Activated T-helper 17 cell treated with anti-CD3 and anti-CD28 coated beads, Interleukin-2, amount 50 U/mL, for 72 hours (primary cell): ENCODE results near the gene RAI14. TPM values are rescaled to one million over a fixed set of nuclear protein-coding genes. Genes with fewer than 3 reads are reported as not detected.

Experiments
- ATAC-seq: fragments of 150-1000 bp; cut with Tn5 transposase; replicated peaks from 2 replicates; pipeline ENCODE4 v1.10.0; 2021; ENCODE audit warnings: mild to moderate bottlenecking, moderate library complexity
- H3K27ac Mint-ChIP-seq: one replicate; pipeline ENCODE4 v1.8.0; 2022; ENCODE audit warnings: mixed read lengths
- H3K27me3 Mint-ChIP-seq: one replicate; pipeline ENCODE4 v1.8.0; 2022; ENCODE audit warnings: mixed read lengths
- H3K36me3 Mint-ChIP-seq: one replicate; pipeline ENCODE4 v1.8.0; 2022; ENCODE audit warnings: low read depth, mild to moderate bottlenecking, mixed read lengths
- H3K4me1 Mint-ChIP-seq: one replicate; pipeline ENCODE4 v1.8.0; 2022; ENCODE audit warnings: mixed read lengths
- H3K4me3 Mint-ChIP-seq: one replicate; pipeline ENCODE4 v1.8.0; 2022; ENCODE audit warnings: mild to moderate bottlenecking, mixed read lengths
- H3K9me3 Mint-ChIP-seq: one replicate; pipeline ENCODE4 v1.8.0; 2022; ENCODE audit warnings: mixed read lengths
- total RNA-seq, 2 donors: library from RNA; stranded (reverse); gene quantifications; one replicate each; pipeline ENCODE4 v1.2.3, GENCODE V29; 2022

Gene RAI14
- total RNA-seq, 2 donors from 2014 or later, result 0.41 to 3.3 TPM

DNA sequence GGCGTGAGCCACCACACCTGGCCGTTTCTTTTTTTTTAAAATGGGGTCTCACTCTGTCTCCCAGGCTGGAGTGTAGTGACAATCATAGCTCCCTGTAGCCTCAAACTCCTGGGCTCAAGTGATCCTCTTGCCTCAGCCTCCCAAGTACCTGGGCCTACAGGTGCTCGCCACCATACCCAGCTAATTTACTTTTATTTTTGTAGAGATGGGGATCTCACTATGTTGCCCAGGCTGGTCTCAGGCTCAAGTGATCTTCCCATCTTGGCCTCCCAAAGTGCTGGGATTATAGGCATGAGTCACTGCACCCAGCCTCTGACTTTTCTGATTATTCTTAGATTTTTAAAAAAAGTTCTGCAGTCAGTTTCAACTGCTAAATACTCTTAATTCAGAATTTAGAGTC is 21.3 kb downstream of the RAI14 start:
- Mint-ChIP-seq H3K4me3 (no peak overlapping the region), H3K4me1 (no peaks in the 10 kb centered on the region), H3K27ac (no peak overlapping the region), H3K9me3 (no peaks in the 10 kb centered on the region), H3K27me3 (no peaks in the 10 kb centered on the region), H3K36me3 (no peaks in the 10 kb centered on the region)
- no peak for ATAC-seq

DNA sequence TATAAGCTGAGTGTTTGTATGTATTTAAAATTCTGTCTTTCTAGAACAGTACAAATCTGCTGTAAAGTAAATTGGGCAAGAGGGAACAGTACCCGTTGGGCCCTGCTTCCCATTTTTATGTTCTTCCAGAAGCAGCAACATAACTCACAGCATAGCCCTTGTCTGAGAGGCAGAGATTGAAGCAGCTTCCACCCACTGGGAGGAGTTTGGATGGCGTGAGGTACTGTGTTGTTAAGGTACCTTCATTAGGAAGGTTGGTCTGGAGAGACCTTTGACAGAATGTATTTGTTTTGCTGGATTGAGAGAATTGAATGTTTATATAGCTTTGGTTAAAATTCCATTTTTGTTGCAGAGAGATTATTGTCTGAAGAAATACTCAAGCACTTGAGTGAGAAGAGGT is 24.8 kb downstream of the RAI14 start:
- H3K4me1 Mint-ChIP-seq, result no peaks in the 10 kb centered on the region
- no peak for ATAC-seq
- H3K27me3 Mint-ChIP-seq, result peaks cover 3% of the 10 kb centered on the region
- H3K9me3 Mint-ChIP-seq, result no peaks in the 10 kb centered on the region
- H3K4me3 Mint-ChIP-seq, result no peak overlapping the region
- no peak overlapping the region for H3K27ac Mint-ChIP-seq
- H3K36me3 Mint-ChIP-seq, result no peaks in the 10 kb centered on the region

DNA sequence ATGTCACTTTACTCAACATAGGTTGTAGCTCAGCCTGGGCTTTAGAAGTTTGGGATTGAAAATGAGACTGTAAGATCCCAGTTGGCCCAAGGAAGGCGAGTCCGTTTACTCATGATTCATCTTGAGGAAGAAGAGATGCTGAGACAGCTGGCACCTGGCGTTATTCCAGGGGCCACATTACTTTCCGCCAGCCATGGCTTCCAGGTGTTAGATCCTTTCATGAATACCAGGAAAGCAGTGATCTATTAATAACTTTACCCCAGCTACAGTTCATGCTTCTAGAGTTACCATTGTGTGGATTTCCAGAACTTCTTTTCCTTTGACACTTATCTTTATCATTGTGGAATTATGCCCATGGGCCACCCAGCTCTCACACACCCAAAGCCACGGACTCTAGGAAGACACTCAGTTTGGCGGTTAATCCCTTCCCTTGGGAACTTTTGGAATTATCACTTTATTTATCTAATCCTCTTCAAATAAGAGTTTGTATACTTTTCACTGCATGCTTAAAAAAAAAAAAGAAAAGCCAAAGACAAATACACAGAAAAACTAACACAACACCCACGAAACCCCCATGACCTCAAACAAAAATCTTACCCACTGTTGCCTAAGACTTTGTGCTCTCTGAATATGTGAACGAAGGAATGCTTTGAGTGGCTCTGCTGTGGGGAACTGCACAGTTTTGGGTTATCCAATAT is 26.9 kb downstream of the RAI14 start:
- Mint-ChIP-seq H3K4me3 (no peak overlapping the region), H3K27me3 (peaks cover 4% of the 10 kb centered on the region), H3K4me1 (no peaks in the 10 kb centered on the region), H3K27ac (no peak overlapping the region), H3K9me3 (no peaks in the 10 kb centered on the region), H3K36me3 (no peaks in the 10 kb centered on the region)
- ATAC-seq, result no peak

DNA sequence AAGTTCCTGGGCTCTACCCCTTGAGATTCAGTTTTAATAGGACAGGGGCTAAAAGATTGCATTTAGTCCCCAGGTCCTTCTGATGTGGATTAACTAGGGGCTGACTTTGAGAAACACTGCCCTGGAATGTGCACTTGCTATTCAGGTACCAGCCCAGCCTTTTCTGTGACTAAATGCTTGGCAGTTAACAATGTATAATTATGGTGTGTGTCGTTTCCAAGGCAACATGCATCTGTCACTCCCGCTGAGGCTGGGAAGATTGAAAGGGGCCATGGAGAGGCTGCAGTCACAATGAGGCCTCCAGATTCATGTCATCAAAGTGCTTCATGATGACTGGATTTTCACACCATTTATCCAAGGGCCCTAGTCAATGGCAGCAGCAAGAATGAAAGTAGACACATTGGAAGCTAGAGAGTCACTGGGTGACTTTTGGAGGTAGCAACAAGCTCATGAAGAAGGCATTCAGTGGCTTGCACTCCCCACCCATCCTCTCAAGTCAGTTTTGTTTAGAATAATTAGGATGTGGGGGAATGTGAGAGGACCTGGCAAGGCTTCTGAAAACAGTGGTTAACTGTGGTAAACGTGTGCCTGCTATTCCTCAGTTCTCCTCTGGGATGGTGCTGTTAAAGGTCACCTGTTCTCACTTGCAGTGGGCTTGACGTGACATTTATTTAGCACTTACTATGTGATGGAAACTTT is 28.3 kb downstream of the RAI14 start:
- Mint-ChIP-seq H3K27ac (no peak overlapping the region), H3K4me1 (no peaks in the 10 kb centered on the region), H3K27me3 (peaks cover 4% of the 10 kb centered on the region), H3K4me3 (no peak overlapping the region), H3K36me3 (no peaks in the 10 kb centered on the region), H3K9me3 (no peaks in the 10 kb centered on the region)
- peak; percentile 66 for ATAC-seq

DNA sequence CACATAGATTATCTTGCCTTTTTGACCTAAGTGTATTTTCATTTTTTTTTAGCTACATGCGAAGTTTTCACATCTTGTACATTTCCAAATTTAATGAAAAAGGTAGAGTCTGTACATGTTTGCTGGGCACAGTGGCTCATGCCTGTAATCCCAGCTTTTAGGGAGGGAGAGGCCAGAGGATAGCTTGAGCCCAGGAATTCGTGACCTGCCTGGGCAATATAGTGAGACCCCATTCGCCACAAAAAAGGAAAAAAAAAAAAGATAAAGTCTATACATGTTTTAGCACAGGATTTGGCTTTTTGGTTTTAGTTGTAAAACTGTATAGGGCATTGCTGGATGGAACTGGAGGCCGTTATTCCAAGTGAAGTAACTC is 28.8 kb downstream of the RAI14 start:
- Mint-ChIP-seq H3K27me3 (peaks cover 4% of the 10 kb centered on the region), H3K4me1 (no peaks in the 10 kb centered on the region), H3K9me3 (no peaks in the 10 kb centered on the region), H3K4me3 (no peak overlapping the region), H3K36me3 (no peaks in the 10 kb centered on the region), H3K27ac (no peak overlapping the region)
- no peak for ATAC-seq

DNA sequence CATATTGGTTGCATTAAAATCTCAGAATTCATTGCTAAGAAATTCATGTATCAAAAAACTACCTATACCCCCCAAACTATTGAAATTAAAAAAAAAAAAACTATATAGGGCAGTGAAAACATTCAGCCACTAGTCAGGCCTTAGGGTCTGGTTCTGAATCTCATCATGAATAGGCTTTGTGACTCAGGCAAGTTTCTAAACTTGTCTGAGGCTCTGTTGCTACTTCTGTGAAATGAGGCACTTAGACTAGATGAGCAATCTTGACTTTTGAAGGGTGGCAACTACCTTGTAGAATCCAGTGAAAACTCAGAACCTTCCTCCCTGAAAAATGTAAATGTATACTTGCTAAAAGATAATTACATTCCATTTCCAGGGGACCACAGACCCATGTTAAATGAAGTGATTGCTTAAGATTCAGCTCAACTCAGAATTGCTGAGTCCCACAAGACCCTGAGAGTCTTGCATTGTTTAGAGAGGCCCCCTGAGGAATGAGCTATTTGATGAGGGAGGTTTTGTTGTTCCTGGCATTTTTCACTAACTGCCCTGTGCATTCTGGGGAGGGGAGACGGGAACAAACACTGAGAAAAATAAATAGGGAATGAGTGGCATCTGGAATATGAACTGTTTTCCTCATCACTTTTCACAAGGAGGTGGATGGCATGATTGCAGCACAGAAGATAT is 29.5 kb downstream of the RAI14 start:
- Mint-ChIP-seq H3K4me1 (no peaks in the 10 kb centered on the region), H3K36me3 (no peaks in the 10 kb centered on the region), H3K4me3 (no peak overlapping the region), H3K27ac (peak overlapping the region; percentile 45), H3K27me3 (peaks cover 4% of the 10 kb centered on the region), H3K9me3 (no peaks in the 10 kb centered on the region)
- ATAC-seq, result peak; percentile 84

DNA sequence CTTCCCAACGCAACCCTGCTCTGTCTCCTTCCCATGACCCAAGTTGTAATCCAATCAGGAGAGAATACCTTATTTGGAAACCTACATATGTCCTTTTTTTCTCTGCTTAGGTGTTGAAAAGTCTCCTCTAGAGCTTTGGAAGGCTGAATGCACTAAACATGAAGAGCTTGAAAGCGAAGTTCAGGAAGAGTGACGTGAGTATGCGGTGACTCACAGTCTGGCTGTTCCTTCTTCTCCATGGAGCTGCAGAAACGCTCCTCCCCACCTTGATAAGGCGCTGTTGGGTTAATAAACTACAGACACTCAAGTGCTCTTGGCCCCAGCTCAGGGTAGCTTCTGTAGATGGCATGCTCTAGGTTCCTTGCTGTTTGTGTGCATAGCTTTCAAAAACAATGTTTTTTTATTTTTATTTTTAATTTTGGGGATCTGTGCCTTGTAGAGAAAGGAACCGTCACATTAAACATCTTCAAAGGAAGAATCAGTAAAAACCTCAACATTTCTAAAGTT is 30.7 kb downstream of the RAI14 start:
- no peaks in the 10 kb centered on the region for H3K9me3 Mint-ChIP-seq
- H3K4me3 Mint-ChIP-seq, result no peak overlapping the region
- no peak overlapping the region for H3K27ac Mint-ChIP-seq
- ATAC-seq, result no peak
- H3K4me1 Mint-ChIP-seq, result no peaks in the 10 kb centered on the region
- H3K36me3 Mint-ChIP-seq, result no peaks in the 10 kb centered on the region
- H3K27me3 Mint-ChIP-seq, result peaks cover 4% of the 10 kb centered on the region

DNA sequence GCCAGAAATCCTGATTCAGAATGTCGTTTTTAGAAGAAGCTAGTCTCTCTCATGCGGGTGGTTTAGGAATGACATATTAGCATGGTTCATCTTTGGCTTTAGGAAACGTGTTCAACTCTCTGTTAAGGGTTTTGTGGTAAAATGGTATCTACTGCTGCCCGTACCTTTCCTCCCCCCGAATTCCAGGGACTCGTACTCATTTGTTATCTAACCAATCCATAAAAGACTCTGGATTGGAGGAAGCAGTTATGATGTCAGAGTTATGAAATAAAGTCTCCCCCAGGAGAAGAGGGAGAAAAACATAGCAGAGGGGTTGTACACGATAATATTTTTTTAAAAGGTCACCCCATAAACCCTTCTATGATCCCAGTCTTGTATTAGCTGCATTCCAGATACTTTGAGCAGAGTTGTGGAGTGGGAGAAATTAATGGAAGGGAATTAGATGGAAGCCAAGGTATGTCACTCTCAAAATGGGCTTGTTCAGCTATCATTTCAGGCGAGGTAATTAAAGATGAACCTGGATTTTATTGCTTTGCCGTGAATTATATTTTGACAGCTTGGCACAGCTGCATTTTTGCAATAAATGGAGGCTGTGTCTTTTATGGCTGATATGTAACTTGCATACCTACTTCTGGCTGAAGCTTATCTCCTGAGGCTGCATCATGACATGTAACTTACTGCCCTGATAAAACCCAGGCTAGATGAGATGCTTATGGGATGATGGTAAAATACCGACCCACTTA is 31.3 kb downstream of the RAI14 start:
- Mint-ChIP-seq H3K27ac (no peak overlapping the region), H3K36me3 (no peaks in the 10 kb centered on the region), H3K27me3 (peaks cover 4% of the 10 kb centered on the region), H3K4me3 (no peak overlapping the region), H3K9me3 (no peaks in the 10 kb centered on the region), H3K4me1 (no peaks in the 10 kb centered on the region)
- ATAC-seq, result no peak

DNA sequence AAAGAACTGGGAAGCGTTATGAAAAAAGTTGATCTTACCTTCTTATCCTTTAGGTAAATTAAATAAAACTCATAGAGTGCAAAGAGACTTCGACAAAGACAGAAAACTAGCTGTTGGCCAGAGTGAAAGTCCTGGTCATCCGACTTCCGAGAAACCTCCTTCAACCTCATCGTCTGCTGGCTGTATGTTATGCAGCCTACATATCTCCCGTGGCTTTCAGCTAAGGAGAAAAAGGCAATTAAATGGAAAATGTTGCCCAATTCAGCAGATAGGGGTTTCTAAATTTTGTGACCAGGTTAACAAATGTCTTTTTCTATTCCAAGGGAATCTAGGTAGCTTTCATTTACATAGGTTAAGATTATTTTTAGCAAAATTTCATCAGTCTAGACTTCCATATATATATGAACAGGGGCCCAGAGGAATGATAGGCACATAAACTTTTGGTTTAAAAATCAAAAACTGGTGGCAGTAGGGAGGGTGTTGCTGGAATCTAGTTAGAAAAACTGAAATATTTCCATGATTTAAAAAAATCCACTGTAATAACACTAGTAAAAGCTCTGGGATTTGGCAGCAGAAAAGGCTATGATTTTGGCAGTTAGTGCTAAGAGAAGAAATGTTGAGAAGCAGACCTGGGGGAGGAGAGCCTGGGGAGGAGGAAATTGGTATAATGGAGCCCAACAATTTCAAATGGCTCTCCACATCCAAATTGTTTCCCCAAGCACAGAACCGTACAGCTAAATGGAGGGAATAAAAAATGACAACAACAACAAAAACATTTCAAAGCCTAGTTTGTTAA is 32.1 kb downstream of the RAI14 start:
- Mint-ChIP-seq H3K4me1 (no peaks in the 10 kb centered on the region), H3K4me3 (no peak overlapping the region), H3K36me3 (no peaks in the 10 kb centered on the region), H3K27me3 (peaks cover 4% of the 10 kb centered on the region), H3K27ac (no peak overlapping the region), H3K9me3 (no peaks in the 10 kb centered on the region)
- ATAC-seq, result no peak

DNA sequence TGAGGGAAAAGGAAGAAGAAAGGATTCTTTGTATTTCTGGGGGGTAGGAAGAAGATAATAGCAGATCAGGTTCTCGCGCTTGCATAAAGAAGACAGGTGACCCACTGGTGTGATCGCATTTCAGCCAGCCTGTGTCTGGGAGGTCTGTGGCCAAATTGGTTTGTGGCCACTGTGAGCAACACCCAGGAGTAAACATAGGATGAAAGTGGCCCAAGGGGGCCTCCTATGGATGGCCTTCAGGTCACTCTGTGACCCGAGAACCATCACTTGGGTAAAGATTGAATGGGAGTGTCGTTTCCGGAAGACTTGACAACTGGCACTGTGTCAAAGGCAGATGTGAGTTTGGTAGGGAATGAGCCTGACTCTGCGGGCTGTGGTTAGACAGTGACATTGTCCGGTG is 34.2 kb downstream of the RAI14 start:
- Mint-ChIP-seq H3K9me3 (no peaks in the 10 kb centered on the region), H3K4me3 (no peak overlapping the region), H3K36me3 (no peaks in the 10 kb centered on the region), H3K27me3 (peaks cover 4% of the 10 kb centered on the region), H3K4me1 (peaks cover 8% of the 10 kb centered on the region), H3K27ac (no peak overlapping the region)
- no peak for ATAC-seq

DNA sequence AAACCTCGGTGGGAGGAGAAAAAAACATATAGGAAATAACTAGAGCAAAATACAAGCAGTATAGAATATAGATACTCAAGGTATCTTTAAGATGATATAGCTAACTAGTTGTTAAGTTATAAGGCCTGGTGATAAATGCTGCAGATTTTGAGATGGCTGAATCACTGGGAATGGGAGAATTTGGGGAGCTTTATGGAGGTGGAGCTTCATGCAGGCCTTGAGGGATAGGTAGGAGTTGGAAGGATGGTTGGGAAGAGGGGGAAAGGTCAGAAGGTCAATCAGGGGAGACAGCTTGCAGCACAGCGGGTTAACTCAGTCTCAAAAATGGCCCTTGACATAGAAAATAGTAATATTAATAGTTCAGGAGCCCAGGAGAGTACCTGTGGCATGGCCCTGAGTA is 34.8 kb downstream of the RAI14 start:
- no peak for ATAC-seq
- no peaks in the 10 kb centered on the region for H3K36me3 Mint-ChIP-seq
- H3K9me3 Mint-ChIP-seq, result no peaks in the 10 kb centered on the region
- peaks cover 8% of the 10 kb centered on the region for H3K4me1 Mint-ChIP-seq
- H3K27me3 Mint-ChIP-seq, result peaks cover under 1% of the 10 kb centered on the region
- no peak overlapping the region for H3K27ac Mint-ChIP-seq
- H3K4me3 Mint-ChIP-seq, result no peak overlapping the region

DNA sequence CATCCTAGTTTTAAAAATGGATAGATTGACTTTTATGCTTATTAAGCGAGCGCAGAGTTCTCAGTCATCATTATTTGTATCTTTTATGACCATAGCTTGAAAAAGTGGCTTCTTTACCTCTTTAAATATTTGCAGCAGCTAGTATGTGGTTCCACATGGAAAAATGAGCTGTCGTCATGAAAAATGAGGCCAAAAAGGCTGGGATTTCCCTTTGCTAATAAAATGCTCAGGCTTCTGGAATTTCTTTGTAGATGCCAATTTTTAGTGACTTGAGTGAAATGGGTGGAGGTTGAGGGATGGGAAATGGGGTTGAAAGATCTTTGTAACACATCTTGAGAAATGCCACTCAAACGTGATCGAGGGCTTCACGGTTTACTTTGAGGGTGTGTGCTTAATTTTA is 35.2 kb downstream of the RAI14 start:
- Mint-ChIP-seq H3K4me1 (peaks cover 8% of the 10 kb centered on the region), H3K27ac (no peak overlapping the region), H3K27me3 (no peaks in the 10 kb centered on the region), H3K4me3 (no peak overlapping the region), H3K9me3 (no peaks in the 10 kb centered on the region), H3K36me3 (no peaks in the 10 kb centered on the region)
- no peak for ATAC-seq

DNA sequence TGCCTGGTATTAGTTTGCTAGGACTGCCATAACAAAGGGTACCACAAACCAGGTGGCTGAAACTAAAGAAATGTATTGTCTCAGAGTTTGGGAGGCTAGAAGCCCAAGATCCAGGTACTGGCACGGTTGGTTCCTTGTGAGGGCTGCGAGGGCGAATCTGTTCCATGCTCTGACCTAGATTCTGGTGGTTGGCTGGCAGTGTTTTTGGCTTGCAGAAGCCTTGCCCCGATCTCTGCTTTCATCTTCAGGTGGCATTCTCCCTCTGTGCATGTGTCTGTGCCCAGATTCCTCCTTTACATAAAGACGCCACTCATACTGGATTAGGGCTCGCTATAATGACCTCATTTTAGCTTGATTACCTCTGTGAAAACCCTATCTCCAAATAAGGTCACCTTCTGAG is 36.7 kb downstream of the RAI14 start:
- no peak overlapping the region for H3K27ac Mint-ChIP-seq
- no peaks in the 10 kb centered on the region for H3K9me3 Mint-ChIP-seq
- H3K27me3 Mint-ChIP-seq, result no peaks in the 10 kb centered on the region
- no peak for ATAC-seq
- H3K36me3 Mint-ChIP-seq, result no peaks in the 10 kb centered on the region
- H3K4me1 Mint-ChIP-seq, result peaks cover 8% of the 10 kb centered on the region
- H3K4me3 Mint-ChIP-seq, result no peak overlapping the region

DNA sequence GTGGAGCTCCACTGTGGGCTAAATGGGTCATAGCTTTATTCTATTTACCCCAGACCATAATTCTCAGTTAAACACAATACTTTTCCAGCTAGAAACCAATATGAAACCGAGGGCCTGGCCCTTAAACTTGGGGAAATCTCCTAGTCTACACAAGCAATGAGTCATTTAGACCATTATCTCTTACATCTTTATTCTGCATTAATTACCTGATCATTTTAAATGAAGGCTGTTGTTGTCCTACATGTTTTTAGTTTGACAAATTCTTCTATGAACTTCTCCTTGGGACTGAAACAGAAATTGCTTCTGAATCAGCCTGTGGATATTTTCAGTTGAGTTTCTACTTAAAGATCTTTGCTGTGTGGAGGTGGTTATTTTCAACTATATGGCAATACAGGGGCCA is 37.9 kb downstream of the RAI14 start:
- peak; percentile 58 for ATAC-seq
- no peak overlapping the region for H3K4me3 Mint-ChIP-seq
- no peaks in the 10 kb centered on the region for H3K36me3 Mint-ChIP-seq
- peaks cover 8% of the 10 kb centered on the region for H3K4me1 Mint-ChIP-seq
- H3K9me3 Mint-ChIP-seq, result no peaks in the 10 kb centered on the region
- no peaks in the 10 kb centered on the region for H3K27me3 Mint-ChIP-seq
- no peak overlapping the region for H3K27ac Mint-ChIP-seq
